ENCODE measurements around the gene TBC1D5.

GRCh38 chr3:17733215-17733614 is 9.2 kb downstream of the TBC1D5 start:
- TF ChIP-seq REST (IDR thresholded peaks at IDR 0.05; ENCODE audit: insufficient read depth in 1 of 2, low read depth in 2 of 2, low read length in 2 of 2) (no peak), POLR2AphosphoS5 (IDR thresholded peaks at IDR 0.05; ENCODE audit: low read depth, low read length) (no peak), TAF1 (IDR thresholded peaks at IDR 0.05; ENCODE audit: borderline replicate concordance, insufficient read depth, low read length) (no peak), SIN3A (IDR thresholded peaks at IDR 0.05; ENCODE audit: borderline replicate concordance, insufficient read depth, low read length) (no peak)

All from PFSK-1 (cell line).